Ascending aorta (tissue), 2 donors: ENCODE results near the gene LRRC61. TPM values are rescaled to one million over a fixed set of nuclear protein-coding genes. Genes with fewer than 3 reads are reported as not detected.

Experiments used
- DNase-seq, 2 donors: peaks; one replicate each; pipeline ENCODE4 v3.0.0-alpha.2; 2019; ENCODE audit warnings: low spot score in 2 of 2
- H3K27ac ChIP-seq, 2 donors: fragments of 200-600 bp; sonication (generic); one replicate each; pipeline ENCODE4 v1.5.1; 2016 to 2017; ENCODE audit warnings: mild to moderate bottlenecking in 1 of 2
- H3K27me3 ChIP-seq: fragments of 200-600 bp; sonication (generic); one replicate; pipeline ENCODE4 v1.5.1; 2017
- H3K36me3 ChIP-seq, 2 donors: fragments of 200-600 bp; sonication (generic); one replicate each; pipeline ENCODE4 v1.5.1; 2016
- H3K4me1 ChIP-seq, 2 donors: fragments of 200-600 bp; sonication (generic); one replicate each; pipeline ENCODE4 v1.5.1; 2016 to 2017; ENCODE audit warnings: mild to moderate bottlenecking in 1 of 2
- H3K4me3 ChIP-seq, 2 donors: fragments of 200-600 bp; sonication (generic); one replicate each; pipeline ENCODE4 v1.5.1; 2016 to 2017; ENCODE audit warnings: mild to moderate bottlenecking in 1 of 2
- H3K9me3 ChIP-seq, 2 donors: fragments of 200-600 bp; sonication (generic); one replicate each; pipeline ENCODE4 v1.5.1; 2016
- CTCF ChIP-seq, 3 experiments: fragments of 200-600 bp in 2 of 3; fragments of 450-650 bp in 1 of 3; sonication (generic) in 2 of 3; IDR thresholded peaks; one replicate each; pipeline ENCODE4 v1.5.1; 2016 to 2019; ENCODE audit warnings: antibody characterized with exemption in 3 of 3, mild to moderate bottlenecking in 1 of 3, moderate library complexity in 1 of 3
- intact Hi-C: fragments of 100-400 bp; cut with DNase I; formaldehyde crosslinking; loops from one replicate; pipeline ENCODE4 v1.15.1; 2023
- total RNA-seq: library from RNA; depleted of rRNA; stranded (reverse); fragments of >200 nt; gene quantifications from one replicate; pipeline ENCODE4 v1.1.0, GENCODE V29; 2016

Gene LRRC61
- total RNA-seq, 1 donor from 2014 or later, result 14.7 TPM

GRCh38 chr7:150365673-150366398 lies 42.7 kb downstream of the LRRC61 start:
- H3K4me3 ChIP-seq, result no peak overlapping the region
- no peaks in the 10 kb centered on the region for H3K27me3 ChIP-seq
- H3K27ac ChIP-seq, result no peak overlapping the region
- H3K9me3 ChIP-seq, result no peaks in the 10 kb centered on the region
- H3K36me3 ChIP-seq, result peaks cover 2 to 8% of the 10 kb centered on the region in 2 donors
- no peak for TF ChIP-seq CTCF (IDR thresholded peaks at IDR 0.05)
- peaks cover 8 to 11% of the 10 kb centered on the region in 2 donors for H3K4me1 ChIP-seq
- intact Hi-C loops, result loop anchor here (5.0 kb wide), 1 partner anchor 744 kb away; no protein-coding TSS in a partner anchor
- no peak for DNase-seq

DNA sequence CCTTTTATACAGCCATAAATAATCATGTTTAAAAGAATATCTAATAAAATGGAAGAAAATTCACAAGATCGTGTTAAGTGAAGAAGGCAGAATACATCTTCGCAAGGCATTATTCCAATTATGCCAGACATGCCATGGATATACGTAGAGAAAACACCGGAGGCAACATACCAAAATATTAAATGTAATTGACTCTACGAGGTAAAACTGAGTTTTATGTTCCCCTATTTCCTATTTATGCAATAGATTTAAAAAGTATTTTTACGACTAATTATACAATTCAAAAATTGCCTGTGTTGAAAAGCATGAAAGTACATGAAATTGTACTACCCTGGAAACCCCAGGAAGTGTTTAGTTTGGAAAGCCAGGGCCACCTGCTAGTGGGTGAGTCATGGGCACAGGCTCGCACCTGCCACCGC lies 44.5 kb downstream of the LRRC61 start:
- Histone ChIP-seq H3K27ac (peak overlapping the region; percentile 90), H3K4me1 (peaks cover 8 to 11% of the 10 kb centered on the region in 2 donors), H3K4me3 (peak overlapping the region; percentile 96 to 97), H3K36me3 (peaks cover 20 to 26% of the 10 kb centered on the region in 2 donors), H3K9me3 (no peaks in the 10 kb centered on the region), H3K27me3 (no peaks in the 10 kb centered on the region)
- intact Hi-C loops, result loop anchor here (2.0 to 5.0 kb wide), 3 partner anchors 27 to 745 kb away; partner anchors contain the start of gene RARRES2
- TF ChIP-seq CTCF (IDR thresholded peaks at IDR 0.05), result no peak
- no peak for DNase-seq

- Histone ChIP-seq H3K4me1 (peaks cover 8 to 11% of the 10 kb centered on the region in 2 donors), H3K4me3 (peak within 1 kb of the TSS; percentile 96 to 97), H3K27me3 (no peaks in the 10 kb centered on the region), H3K9me3 (no peaks in the 10 kb centered on the region), H3K27ac (peak within 1 kb of the TSS; percentile 90), H3K36me3 (peaks cover 26 to 32% of the 10 kb centered on the region in 2 donors)
- intact Hi-C loops, result loop anchor here (2.0 to 5.0 kb wide), 3 partner anchors 27 to 746 kb away; partner anchors contain the start of gene RARRES2
- DNase-seq, result peak; percentile 75 to 96
- no peak for TF ChIP-seq CTCF (IDR thresholded peaks at IDR 0.05)
These were observed 45.1 kb downstream of the LRRC61 start, which contains the start of gene REPIN1 for GRCh38 chr7:150368096-150368883. Gene REPIN1, plus strand, starts transcription at chr7:150368822. Its CDS starts 890 bp downstream, at chr7:150369712.

GRCh38 chr7:150368884-150369747 lies 46.0 kb downstream of the LRRC61 start:
- Histone ChIP-seq H3K4me1 (peaks cover 8 to 11% of the 10 kb centered on the region in 2 donors), H3K27ac (peak overlapping the region; percentile 90), H3K36me3 (peaks cover 29 to 41% of the 10 kb centered on the region in 2 donors), H3K27me3 (no peaks in the 10 kb centered on the region), H3K9me3 (no peaks in the 10 kb centered on the region), H3K4me3 (peak overlapping the region; percentile 96 to 97)
- TF ChIP-seq CTCF (IDR thresholded peaks at IDR 0.05), result no peak
- DNase-seq, result peak in 1 of 2 donors; percentile 83
- intact Hi-C loops, result loop anchor here (1.0 to 5.0 kb wide), 4 partner anchors 10 to 747 kb away; partner anchors contain the start of genes RARRES2 and ZNF775
